Activated gamma-delta T cell (primary cell): ENCODE results near the gene CDH24.

Experiments
- DNase-seq: peaks from one replicate; lab custom pipeline; 2025; lab: John Stamatoyannopoulos, UW
- total RNA-seq, 2 donors: gene quantifications; one replicate each; lab custom pipeline; 2026; lab: John Stamatoyannopoulos, UW

CDH24 gene, protein sequence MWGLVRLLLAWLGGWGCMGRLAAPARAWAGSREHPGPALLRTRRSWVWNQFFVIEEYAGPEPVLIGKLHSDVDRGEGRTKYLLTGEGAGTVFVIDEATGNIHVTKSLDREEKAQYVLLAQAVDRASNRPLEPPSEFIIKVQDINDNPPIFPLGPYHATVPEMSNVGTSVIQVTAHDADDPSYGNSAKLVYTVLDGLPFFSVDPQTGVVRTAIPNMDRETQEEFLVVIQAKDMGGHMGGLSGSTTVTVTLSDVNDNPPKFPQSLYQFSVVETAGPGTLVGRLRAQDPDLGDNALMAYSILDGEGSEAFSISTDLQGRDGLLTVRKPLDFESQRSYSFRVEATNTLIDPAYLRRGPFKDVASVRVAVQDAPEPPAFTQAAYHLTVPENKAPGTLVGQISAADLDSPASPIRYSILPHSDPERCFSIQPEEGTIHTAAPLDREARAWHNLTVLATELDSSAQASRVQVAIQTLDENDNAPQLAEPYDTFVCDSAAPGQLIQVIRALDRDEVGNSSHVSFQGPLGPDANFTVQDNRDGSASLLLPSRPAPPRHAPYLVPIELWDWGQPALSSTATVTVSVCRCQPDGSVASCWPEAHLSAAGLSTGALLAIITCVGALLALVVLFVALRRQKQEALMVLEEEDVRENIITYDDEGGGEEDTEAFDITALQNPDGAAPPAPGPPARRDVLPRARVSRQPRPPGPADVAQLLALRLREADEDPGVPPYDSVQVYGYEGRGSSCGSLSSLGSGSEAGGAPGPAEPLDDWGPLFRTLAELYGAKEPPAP
- 6.6 to 8.8 reads per million in 2 donors for total RNA-seq

DNA sequence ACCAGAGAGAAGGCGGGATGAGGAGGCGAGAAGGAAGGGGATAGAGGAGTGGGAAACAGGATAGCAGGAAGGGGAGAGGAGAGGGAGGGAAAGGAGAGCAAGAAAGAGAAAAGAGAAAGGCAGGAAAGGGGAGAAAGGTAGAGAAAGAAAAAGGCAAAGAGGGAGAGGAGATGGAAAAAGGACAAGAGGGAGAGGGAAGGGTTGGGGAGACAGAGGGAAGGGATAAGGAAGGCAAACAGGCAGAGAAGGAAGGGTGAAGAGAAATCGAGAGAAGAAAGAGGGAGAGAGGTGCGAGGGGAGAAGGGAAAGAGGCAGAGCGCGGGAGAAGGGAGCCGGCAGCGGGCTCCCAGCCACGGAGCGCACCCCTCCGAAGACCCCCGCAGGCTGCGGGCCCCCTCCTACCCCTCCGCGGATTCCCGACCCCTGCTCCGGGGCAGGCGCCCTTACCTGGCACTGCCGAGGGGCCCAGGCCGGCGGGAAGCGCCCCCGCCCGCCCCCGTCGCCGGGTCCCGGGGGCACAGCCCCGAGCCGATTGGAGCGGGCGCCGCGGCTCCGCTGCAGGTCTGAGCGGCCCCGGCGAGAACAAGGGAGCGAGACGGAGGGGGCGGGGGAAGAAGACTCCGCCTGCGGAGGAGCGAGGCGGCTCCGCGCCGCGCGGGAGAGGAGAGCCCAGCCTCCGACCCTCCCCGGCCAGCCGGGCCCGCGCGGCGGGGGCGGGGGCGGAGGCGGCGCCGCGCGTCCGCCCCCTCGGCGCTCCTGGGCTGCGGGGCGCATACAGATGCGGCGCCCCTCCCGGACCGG, at the start of gene CDH24:
Gene CDH24 (minus strand): TSS at position 565 of the 801 bp plus-strand sequence. CDS start 1,787 bp downstream, outside the sequence.
- no peak for DNase-seq

DNA sequence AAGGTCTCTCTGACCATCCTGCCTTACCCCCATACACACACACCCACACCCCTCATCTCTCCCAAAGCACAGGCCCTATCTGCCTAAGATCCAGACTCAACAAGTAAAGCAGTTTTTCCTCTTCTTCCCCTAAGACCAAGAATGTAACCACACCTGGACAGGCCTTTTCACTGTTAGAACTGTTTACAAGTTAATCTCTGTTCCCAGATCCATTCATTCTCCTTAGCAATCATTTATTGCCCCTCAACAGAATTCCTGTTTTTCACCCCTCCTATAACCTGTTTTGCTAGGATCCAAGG, 49.4 kb upstream of the CDH24 start:
- DNase-seq = no peak

DNA sequence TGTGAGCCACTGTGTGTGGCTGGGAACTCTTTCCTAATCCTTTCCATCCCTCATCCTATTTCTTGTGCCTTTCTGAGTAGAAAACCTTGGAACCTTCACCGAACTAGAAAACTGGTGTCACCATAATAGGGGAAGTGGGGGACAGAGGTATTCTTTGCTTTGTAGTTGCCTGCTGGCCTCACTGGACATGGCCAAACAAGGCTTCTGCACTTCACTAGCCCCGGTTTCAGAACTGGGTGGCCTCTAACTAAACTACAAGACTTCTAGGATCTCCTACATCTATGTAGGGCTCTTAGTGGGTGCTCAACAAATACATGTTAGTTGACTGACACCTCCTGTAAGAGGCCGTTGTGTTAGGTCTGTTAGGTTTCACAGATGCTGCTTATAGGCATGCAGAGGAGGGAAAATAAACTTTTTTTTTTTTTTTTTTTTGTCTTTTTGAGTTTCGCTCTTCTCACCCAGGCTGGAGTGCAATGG, 48.1 kb upstream of the CDH24 start:
- DNase-seq = no peak

DNA sequence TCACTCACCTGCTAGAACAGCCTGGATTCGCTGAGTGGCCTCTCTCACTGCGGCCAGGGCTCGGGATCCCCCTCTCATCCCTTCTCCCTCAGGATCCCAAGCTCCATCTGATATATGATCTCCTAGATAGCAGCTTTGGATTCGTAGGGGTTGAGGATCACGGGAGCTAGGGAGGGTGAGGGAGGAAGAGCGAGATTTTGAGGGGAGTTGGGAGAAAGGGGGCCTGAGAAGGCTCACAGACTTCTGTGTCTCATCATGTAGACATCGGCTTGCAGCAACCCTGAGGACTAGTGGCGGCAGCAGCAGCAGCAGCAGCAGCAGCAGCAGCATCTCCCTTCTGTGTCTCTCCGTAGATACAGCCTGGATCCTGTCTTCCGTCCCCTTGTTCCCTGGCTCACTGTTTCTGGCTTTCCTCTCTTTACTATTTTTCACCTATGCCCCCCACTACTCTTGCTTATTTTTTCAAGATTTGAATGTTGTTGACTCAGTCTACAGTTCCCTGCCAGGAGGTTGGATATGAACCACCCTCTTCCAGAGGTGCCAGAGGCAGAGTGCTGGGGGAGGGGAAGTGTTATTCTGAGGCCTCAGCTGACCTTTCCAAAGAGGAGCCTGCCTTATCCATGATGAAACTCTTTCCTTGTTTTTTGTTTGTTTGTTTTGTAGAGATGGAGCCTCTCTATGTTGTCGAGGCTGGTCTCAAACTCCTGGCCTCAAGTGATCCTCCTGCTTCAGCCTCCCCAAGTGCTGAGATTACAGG, 47.4 kb upstream of the CDH24 start, which contains the start of gene CIROP:
Gene CIROP (minus strand): TSS at position 399 of the 757 bp plus-strand sequence. CDS start 69 bp downstream, at position 330.
- no peak for DNase-seq

DNA sequence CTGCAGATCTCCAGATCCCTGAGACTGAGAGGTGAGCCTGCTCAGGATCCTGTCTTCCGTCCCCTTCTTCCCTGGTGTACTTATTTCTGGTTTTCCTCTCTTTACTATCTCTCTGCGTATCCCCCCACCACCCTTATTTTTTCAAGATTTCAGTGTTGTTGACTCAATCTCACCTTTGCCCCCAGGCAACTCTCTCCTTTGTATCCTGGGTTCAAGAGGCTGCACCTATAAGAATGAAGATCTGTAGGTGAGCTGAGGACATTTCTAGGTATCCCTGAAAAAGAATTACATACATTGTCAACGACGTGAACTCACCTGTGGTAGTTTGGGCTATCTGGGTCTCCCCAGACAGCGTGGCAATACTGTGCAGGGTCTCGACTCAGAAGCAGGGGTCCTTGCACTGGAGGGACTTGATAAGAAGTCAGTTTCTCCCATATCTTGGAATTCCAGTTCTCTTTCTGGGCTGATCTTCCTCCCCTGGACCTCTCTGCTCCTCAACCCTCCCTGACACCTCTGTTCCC, 46.8 kb upstream of the CDH24 start:
- DNase-seq = no peak

DNA sequence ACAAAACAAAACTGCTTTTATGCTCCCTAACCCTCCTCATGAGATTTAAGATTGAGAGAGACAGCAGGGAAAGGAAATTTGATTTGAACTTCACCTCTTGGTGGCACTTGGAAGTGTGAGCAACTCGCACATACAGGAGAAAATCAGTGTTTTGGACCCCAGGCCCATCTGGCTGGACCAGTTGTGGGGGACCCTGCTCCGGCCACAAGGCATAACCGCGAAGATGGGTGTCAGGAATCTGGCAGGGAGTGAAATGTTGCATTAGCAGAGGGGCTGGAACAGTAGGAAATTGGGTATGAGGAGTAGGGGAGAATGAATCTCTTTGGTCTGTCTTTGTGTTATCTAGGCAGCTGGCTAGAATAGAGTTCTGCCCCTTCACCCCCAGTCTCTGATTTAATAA, 46.3 kb upstream of the CDH24 start:
- DNase-seq = no peak

DNA sequence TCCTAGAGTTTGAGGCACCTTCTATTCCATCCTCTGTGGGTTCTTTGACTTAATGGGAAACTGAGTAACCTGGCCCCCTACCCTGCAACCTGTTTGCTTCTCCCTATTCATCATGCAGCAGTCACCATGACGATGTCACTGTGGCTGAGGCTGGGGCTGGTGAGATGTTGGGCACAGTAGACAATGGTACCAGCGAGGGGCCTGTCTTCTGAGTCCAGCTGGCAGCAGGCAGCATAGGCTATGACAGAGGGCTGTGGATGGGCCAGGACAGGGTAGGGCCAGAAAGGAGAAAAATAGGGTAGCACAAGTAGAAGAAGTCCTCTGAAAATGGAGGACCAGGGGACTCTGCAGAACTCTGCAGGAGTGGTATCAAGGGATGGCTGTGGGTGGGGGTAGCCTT, 45.5 kb upstream of the CDH24 start:
- no peak for DNase-seq

DNA sequence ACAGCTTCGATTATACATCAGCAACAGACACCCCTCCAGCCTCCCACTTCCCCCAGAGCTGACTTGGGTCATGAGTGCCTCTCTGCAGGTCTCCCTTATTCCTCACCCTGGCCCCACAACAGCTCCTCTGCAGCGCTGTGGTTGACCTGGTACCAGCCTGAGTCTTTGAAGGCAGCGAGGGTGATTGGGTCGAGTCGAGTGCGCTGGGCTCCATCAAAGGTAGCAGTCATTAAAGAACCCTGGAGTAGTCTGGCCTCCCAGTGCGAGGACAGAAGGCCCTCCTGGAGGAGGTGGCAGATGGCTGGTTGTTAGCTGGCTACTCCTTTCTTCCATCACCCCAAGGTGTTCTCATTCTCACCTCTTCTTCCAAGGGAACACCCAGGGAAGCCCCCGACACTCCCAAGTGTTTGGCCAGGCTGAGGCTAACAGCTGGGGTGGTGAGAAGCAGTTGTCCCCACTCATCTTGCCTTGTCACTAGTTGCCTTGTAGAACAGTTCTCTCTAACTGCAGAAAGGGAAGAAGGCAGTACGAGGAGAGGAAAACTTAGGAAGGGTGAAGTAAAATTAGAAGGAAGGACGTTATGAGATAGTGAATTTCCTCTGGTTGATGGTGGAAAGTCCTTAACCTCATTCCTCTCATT, 44.8 kb upstream of the CDH24 start:
- DNase-seq = no peak

DNA sequence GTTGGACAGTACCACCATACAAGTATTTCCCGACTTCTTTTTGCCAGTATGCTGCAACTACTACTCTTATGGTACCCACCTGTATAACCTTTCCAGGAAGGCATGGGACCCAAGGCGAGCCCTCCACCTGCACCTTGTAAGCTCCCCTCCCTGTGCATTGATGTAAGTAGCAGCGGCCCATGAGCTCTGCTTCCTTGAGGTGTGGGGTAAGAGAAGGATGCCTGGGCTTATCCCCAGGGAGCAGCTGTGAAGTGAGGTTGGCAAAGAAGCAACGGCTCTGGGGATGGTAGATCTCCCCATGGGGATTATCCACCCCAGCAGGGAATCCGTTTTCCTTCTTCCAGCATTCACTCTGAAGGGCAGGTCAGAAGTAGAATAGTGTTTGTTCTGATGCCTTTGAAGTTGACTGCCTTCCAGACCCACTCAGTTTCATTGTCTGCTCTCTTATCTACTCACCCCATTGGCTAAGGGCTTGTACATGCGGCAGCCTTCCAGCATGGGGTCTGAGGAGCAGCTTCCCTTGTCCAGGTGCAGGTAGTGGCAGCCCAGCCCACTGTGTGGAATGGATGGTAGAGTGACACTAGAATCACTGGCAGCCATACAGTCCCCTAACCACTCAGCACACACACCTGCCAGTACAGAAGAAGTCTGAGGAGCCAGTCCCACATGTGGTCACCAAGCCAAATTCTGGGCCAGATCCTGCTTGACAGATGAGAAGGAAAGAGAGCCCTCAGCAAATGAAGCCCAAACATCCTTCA, 44.1 kb upstream of the CDH24 start:
- DNase-seq = no peak

DNA sequence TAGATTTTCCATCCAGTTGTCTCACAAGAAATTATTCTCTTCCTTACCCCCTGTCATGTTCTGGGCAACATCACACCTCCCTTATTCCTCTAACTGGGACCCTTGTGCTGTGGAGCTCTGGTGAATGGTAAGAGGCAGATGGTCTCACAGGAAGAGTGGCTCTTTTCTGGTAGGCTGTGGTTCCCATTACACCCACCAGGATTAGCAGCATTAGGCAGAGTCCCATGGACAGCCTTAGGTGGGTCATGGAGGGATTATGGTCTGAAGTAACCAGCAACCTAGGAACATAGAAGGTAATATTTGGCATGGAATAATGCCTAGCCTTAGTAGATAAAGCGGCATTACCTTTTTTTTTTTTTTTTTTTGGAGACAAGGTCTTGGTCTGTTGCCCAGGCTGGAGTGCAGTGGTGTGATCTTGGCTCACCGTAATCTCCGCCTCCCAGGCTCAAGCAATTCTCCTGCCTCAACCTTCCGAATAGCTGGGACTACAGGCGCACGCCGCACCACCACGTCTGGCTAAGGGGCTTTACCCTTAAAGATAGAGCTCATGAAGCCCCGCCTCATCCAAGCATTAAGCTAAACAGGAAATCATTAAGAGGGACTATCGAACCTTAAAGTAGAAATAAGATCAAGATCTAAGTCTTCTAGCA, 42.0 kb upstream of the CDH24 start:
- no peak for DNase-seq

DNA sequence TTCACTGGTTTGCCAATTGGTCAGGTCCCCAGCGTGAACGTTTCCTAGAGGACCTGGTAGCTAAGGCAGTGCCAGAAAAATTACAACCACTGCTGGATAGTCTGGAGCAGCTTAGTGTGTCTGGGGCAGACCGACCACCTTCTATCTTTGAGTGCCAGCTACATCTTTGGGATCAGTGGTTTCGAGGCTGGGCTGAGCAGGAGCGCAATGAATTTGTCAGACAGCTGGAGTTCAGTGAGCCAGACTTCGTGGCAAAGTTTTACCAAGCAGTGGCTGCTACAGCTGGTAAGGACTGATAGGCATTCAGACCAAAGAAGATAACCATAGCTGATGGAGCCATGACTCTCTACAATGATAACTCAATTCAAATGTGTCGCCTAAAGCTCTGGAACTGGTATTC, 40.5 kb upstream of the CDH24 start:
- DNase-seq = no peak

DNA sequence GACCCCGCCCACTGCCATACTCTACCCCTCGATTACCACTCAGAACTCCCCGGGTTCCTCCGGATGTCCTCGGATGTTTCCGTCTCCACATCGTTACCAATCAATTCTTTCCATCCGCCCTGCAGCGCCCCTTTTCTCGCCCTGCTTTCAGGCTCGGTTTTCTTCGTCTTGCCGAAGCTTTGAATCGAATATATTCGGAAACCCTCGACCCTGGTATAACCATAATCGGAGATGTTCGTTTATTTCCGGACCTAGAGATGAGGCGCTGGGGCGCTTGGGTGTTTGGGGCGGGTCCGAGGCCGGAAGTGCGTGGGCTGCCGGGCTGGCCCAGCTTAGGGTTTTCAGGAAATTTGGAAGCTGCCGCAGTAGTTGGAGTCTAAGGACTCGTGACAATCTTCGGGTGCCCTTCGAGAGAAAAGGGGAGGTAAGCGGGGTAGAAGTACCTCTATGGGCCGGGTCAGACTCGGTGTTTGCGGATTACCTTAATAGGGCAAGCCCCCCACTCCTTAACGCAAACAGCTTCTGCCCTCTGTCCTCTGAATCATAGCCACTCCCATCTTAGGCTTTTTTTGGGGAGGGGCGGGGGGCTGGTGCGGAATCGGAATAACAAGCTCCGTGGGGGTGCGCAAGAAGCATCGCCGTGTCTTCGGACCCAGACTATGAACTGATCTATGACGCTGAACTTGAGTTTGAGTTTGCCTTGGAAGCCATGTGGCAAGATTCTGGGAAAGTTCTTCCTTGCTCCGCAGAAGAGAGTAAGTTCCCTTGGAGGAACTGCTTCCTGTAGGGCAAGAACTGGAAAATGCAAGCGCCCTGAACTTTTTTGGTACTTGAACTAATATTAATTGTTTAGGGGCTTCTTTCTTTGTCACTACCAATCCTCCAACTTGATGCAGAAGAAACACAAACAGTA, 38.1 kb upstream of the CDH24 start, which contains the start of gene C14orf119:
Gene C14orf119 (plus strand): TSS at position 310 of the 913 bp plus-strand sequence. CDS start 2,154 bp downstream, outside the sequence.
- DNase-seq = no peak

DNA sequence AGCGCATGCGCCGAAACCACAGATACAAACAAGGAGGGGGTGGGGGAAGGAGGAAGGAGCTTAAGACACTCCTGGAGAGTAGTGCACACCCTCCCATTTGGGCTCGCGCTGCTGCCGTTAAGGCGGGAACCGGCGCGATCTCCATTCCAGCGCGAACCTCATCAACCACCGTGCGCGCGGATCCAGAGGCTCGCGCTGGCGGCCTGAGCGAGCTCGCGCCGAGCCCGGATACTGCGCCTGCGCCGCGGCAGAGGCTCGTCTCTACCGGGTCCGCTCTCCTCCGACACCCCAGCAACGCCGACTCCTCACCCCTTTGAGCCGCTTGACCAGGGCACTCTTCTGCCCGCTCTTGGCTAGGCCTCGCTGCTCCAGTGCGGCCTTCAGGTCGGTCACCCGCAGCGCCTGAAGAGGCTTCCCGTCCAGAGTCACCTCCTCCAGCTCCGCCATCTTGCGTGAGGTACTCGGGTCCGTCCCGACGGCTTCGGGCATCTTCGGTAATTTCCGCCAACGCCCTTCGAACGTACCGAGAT, 37.4 kb upstream of the CDH24 start, which contains the start of gene ACIN1:
Gene ACIN1 (minus strand): TSS at position 471 of the 530 bp plus-strand sequence. CDS start 24 bp downstream, at position 447.
- no peak for DNase-seq

DNA sequence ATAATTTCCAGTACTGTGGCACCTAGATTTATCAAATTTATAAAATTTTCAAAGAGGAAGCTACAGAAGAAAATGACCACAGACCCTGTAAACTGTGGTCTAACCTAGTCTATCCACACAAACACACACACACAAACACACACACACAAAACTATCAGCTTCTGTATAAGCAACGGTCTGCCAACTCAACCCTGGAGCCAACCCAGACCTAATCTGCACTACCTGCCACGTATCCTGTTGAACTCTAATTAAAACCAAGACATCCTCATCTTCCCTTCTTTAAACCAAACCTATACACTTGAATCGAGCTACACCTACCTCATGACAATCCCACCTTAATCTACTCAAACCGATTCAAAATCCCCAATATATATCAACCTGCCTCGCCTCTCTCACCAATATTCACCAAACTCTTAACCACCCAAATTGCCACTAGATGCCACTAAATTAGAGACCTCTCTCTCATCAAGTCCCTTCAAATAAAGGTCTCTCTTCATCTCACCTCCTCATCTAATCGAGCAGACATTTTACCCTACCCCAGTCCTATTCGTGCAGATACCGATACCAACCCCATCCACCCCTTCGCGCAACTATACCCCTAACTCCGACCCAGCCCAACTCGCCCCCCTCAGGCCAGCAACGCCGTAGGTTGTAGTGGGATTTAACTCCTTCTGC, 36.8 kb upstream of the CDH24 start:
- no peak for DNase-seq

DNA sequence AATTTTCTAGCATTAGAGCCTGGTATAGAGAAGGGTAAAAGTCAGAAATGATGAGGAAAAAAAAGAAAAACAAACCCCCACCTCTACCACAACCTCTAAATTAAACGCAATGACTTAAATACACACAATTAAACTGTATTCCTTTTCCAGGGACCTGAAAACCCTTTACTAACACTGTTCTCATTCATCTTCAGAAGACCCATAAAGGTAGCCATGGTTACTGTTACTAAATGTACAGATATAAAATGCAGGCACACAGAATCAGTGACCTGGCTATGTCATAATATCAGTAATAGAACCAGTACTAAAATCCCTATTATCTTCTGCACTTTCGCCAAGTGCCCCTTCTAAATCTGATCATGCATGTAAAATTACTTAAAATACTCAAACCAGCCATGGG, 36.2 kb upstream of the CDH24 start:
- DNase-seq = no peak

DNA sequence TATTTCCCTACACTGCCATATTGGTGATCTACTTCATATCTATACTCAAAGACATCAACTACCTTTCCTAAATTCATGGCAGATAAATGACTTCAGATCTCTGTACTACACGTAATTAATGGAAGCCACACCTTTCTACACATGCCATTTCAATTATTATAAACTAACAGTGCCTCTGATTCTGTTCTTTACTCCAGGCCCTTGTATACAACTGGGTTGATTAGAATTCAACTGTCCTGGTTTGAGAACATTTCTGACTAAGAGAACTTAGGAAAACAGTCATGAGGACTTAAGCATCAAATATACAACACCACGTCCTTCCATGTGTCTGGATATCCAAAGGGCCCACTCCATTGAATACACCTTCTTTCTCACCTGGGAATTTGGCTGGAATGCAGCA, 35.8 kb upstream of the CDH24 start:
- no peak for DNase-seq
